Neural cell (in vitro differentiated cells): ENCODE measurements around the gene COG7. TPM values are rescaled to one million over a fixed set of nuclear protein-coding genes. Genes with fewer than 3 reads are reported as not detected.

Experiments used
- H2AFZ ChIP-seq: fragments of 200-600, 300-800 bp; sonication (generic), shearing (Covaris generic); 2 replicates; pipeline ENCODE4 v1.6.0; 2014; ENCODE audit warnings: low read depth, mild to moderate bottlenecking, antibody characterized with exemption, low read length, moderate library complexity
- H3F3A ChIP-seq: fragments of 200-600 bp; shearing (Covaris generic); 2 replicates; pipeline ENCODE4 v1.6.1; 2016; ENCODE audit warnings: mild to moderate bottlenecking, moderate library complexity, mixed read lengths, antibody characterized with exemption, low read length; ENCODE audit not compliant: insufficient read depth, poor library complexity, severe bottlenecking
- H3K27ac ChIP-seq: fragments of 200-600, 300-800 bp; sonication (generic), shearing (Covaris generic); 2 replicates; pipeline ENCODE4 v1.5.1; 2014; ENCODE audit warnings: mild to moderate bottlenecking, low read length, moderate library complexity
- H3K27me3 ChIP-seq: fragments of 300-800, 200-600 bp; sonication (generic), shearing (Covaris generic); 2 replicates; pipeline ENCODE4 v1.6.0; 2014; ENCODE audit warnings: mild to moderate bottlenecking, low read depth, low read length, moderate library complexity; ENCODE audit not compliant: insufficient read depth
- H3K36me3 ChIP-seq: fragments of 300-800, 200-600 bp; sonication (generic), shearing (Covaris generic); 2 replicates; pipeline ENCODE4 v1.5.1; 2014; ENCODE audit warnings: mild to moderate bottlenecking, antibody characterized with exemption, low read length, moderate library complexity; ENCODE audit not compliant: insufficient read depth
- H3K4me2 ChIP-seq: fragments of 300-800, 200-600 bp; sonication (generic), shearing (Covaris generic); 2 replicates; pipeline ENCODE4 v1.6.0; 2014; ENCODE audit warnings: mild to moderate bottlenecking, low read length
- H3K4me3 ChIP-seq: fragments of 300-800, 200-600 bp; sonication (generic), shearing (Covaris generic); 2 replicates; pipeline ENCODE4 v1.5.1; 2014; ENCODE audit warnings: mild to moderate bottlenecking, low read length, moderate library complexity
- H3K79me2 ChIP-seq: fragments of 200-600 bp; shearing (Covaris generic); replicated peaks from 2 replicates; pipeline ENCODE4 v1.6.0; 2014; ENCODE audit warnings: mild to moderate bottlenecking, low read length, moderate library complexity; ENCODE audit not compliant: insufficient read depth
- H3K9ac ChIP-seq: fragments of 300-800, 200-600 bp; sonication (generic), shearing (Covaris generic); 2 replicates; pipeline ENCODE4 v1.6.1; 2016; ENCODE audit warnings: mild to moderate bottlenecking, low read length, mixed read lengths
- H3K9me2 ChIP-seq: fragments of 200-600 bp; shearing (Covaris generic); 2 replicates; pipeline ENCODE4 v1.6.1; 2016; ENCODE audit warnings: mild to moderate bottlenecking, low read length, mixed read lengths; ENCODE audit not compliant: insufficient read depth
- H3K9me3 ChIP-seq: fragments of 200-600, 300-800 bp; sonication (generic), shearing (Covaris generic); 2 replicates; pipeline ENCODE4 v1.6.1; 2016; ENCODE audit warnings: mild to moderate bottlenecking, mixed run types, low read length, moderate library complexity, mixed read lengths
- H4K20me1 ChIP-seq: fragments of 200-600 bp; shearing (Covaris generic); 2 replicates; pipeline ENCODE4 v1.6.1; 2016; ENCODE audit warnings: mild to moderate bottlenecking, mixed run types; ENCODE audit not compliant: insufficient read depth
- CTCF ChIP-seq: fragments of 450-650 bp; IDR thresholded peaks from 2 replicates; pipeline ENCODE4 v1.5.1; 2014; ENCODE audit warnings: antibody characterized with exemption, mild to moderate bottlenecking, moderate library complexity; ENCODE audit not compliant: poor library complexity, severe bottlenecking
- EP300 ChIP-seq: fragments of 450-650 bp; conservative IDR thresholded peaks from 2 replicates; pipeline ENCODE4 v1.6.1; 2014; ENCODE audit warnings: antibody characterized with exemption, mild to moderate bottlenecking, moderate library complexity; ENCODE audit not compliant: poor library complexity, severe bottlenecking
- EZH2 ChIP-seq: fragments of 200-600, 300-800 bp; shearing (Covaris generic), sonication (generic); IDR thresholded peaks from 2 replicates; pipeline ENCODE4 v1.6.1; 2014; ENCODE audit warnings: antibody characterized with exemption, low read length, borderline replicate concordance, mild to moderate bottlenecking; ENCODE audit not compliant: insufficient read depth, poor library complexity, severe bottlenecking
- MXI1 ChIP-seq: fragments of 450-650 bp; conservative IDR thresholded peaks from 2 replicates; pipeline ENCODE4 v1.6.1; 2014; ENCODE audit warnings: antibody characterized with exemption, mild to moderate bottlenecking; ENCODE audit not compliant: poor library complexity, severe bottlenecking
- POLR2AphosphoS5 ChIP-seq: IDR thresholded peaks from 2 replicates; pipeline ENCODE4 v1.6.1; 2012
- RAD21 ChIP-seq: fragments of 450-650 bp; conservative IDR thresholded peaks from 2 replicates; pipeline ENCODE4 v1.6.1; 2014; ENCODE audit warnings: antibody characterized with exemption, mild to moderate bottlenecking, moderate library complexity
- REST ChIP-seq: IDR thresholded peaks from 2 replicates; pipeline ENCODE4 v1.6.1; 2012; ENCODE audit warnings: borderline replicate concordance
- SMC3 ChIP-seq: fragments of 450-650 bp; conservative IDR thresholded peaks from 2 replicates; pipeline ENCODE4 v1.6.1; 2014; ENCODE audit warnings: antibody characterized with exemption, mild to moderate bottlenecking, moderate library complexity; ENCODE audit not compliant: poor library complexity
- TAF1 ChIP-seq: IDR thresholded peaks from 2 replicates; pipeline ENCODE4 v1.6.1; 2012; ENCODE audit warnings: low read depth
- polyA plus RNA-seq: library from polyadenylated mRNA; depleted of rRNA; stranded (reverse); fragments of >200 nt; gene quantifications from 2 replicates; pipeline ENCODE4 v1.2.3, GENCODE V29; 2014

Gene COG7
- polyA plus RNA-seq, 1 donor from 2014 or later, result 16.2 TPM

DNA sequence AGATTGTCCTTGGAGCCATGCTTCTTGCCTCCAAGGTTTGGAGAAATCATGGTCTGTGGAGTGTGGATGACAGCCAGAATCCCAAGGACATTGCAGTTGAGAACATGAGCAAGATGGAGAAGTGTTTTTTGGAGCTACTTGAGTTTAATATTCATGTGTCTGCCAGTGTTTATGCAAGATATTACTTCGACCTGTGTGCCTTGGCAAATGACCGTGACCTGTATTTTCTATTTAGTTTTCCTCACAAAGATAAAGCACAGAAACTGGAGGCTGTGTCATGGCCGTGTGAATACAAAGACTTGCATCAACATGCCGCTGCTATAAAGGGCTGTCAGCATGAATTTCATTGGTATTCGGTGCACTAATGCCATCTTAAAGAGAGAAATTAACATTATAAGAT is 48.3 kb upstream of the COG7 start:
- H3K4me2 ChIP-seq, result no peak overlapping the region
- TF ChIP-seq EZH2, result no peak
- no peak for TF ChIP-seq TAF1
- TF ChIP-seq SMC3, result no peak
- TF ChIP-seq REST, result no peak
- TF ChIP-seq RAD21, result no peak
- no peak for TF ChIP-seq CTCF
- TF ChIP-seq MXI1, result no peak
- TF ChIP-seq POLR2AphosphoS5, result no peak
- no peak for TF ChIP-seq EP300
- no peak overlapping the region for H3K27ac ChIP-seq
- H2AFZ ChIP-seq, result no peak overlapping the region
- H4K20me1 ChIP-seq, result no peaks in the 10 kb centered on the region
- H3K9ac ChIP-seq, result no peak overlapping the region
- H3K9me3 ChIP-seq, result no peaks in the 10 kb centered on the region
- H3K27me3 ChIP-seq, result no peaks in the 10 kb centered on the region
- H3K79me2 ChIP-seq, result peaks cover 36% of the 10 kb centered on the region
- H3K4me3 ChIP-seq, result no peak overlapping the region
- H3K36me3 ChIP-seq, result no peaks in the 10 kb centered on the region
- no peaks in the 10 kb centered on the region for H3F3A ChIP-seq
- no peaks in the 10 kb centered on the region for H3K9me2 ChIP-seq

DNA sequence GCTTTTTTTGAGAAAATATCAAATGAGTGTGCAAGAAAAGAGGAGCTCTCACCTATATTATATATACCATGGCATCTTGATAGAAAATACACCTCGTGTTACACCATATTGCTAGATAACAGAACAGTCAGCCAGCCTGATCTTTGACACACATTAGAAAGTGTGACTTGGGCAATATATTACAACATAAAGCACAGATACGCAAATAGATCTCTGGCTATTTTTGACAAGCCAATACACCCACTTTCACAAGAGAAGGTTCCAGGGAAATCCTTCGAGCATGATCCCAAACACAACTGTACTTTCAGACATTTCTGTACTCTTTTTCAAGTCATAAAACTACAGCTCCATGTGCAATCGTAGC is 47.9 kb upstream of the COG7 start:
- H3K4me2 ChIP-seq, result no peak overlapping the region
- no peak overlapping the region for H2AFZ ChIP-seq
- no peaks in the 10 kb centered on the region for H3K36me3 ChIP-seq
- H3K9ac ChIP-seq, result no peak overlapping the region
- H3K9me3 ChIP-seq, result no peaks in the 10 kb centered on the region
- H3K9me2 ChIP-seq, result no peaks in the 10 kb centered on the region
- no peaks in the 10 kb centered on the region for H3K27me3 ChIP-seq
- TF ChIP-seq REST, result no peak
- TF ChIP-seq SMC3, result no peak
- TF ChIP-seq TAF1, result no peak
- TF ChIP-seq EZH2, result no peak
- no peak for TF ChIP-seq MXI1
- no peak for TF ChIP-seq RAD21
- TF ChIP-seq EP300, result no peak
- no peak for TF ChIP-seq CTCF
- TF ChIP-seq POLR2AphosphoS5, result no peak
- no peak overlapping the region for H3K4me3 ChIP-seq
- H3F3A ChIP-seq, result no peaks in the 10 kb centered on the region
- H3K79me2 ChIP-seq, result peaks cover 34% of the 10 kb centered on the region
- no peak overlapping the region for H3K27ac ChIP-seq
- H4K20me1 ChIP-seq, result no peaks in the 10 kb centered on the region
